ENCODE data around the gene ECHDC3.

Gene ECHDC3

GRCh38 chr10:11746883-11747539 lies 4.8 kb downstream of the ECHDC3 start:
- in situ Hi-C loops (cut with MboI; ENCODE audit: low sequenced_read_pairs): no loop called here

- in situ Hi-C loops (cut with MboI; ENCODE audit: low sequenced_read_pairs): no loop called here
Observed at GRCh38 chr10:11748866-11749265, 6.7 kb downstream of the ECHDC3 start.

- in situ Hi-C loops (cut with MboI; ENCODE audit: low sequenced_read_pairs): no loop called here
Observed at GRCh38 chr10:11750420-11750819, 8.2 kb downstream of the ECHDC3 start.

GRCh38 chr10:11754173-11754572 lies 12.0 kb downstream of the ECHDC3 start:
- in situ Hi-C loops (cut with MboI; ENCODE audit: low sequenced_read_pairs): no loop called here

GRCh38 chr10:11754620-11755019 lies 12.4 kb downstream of the ECHDC3 start:
- in situ Hi-C loops (cut with MboI; ENCODE audit: low sequenced_read_pairs): no loop called here

- in situ Hi-C loops (cut with MboI; ENCODE audit: low sequenced_read_pairs): no loop called here
Observed at GRCh38 chr10:11755512-11756263, 13.5 kb downstream of the ECHDC3 start.

- in situ Hi-C loops (cut with MboI; ENCODE audit: low sequenced_read_pairs): no loop called here
Observed at GRCh38 chr10:11756766-11757315, 14.7 kb downstream of the ECHDC3 start.

GRCh38 chr10:11757454-11757820 lies 15.3 kb downstream of the ECHDC3 start:
- in situ Hi-C loops (cut with MboI; ENCODE audit: low sequenced_read_pairs): no loop called here

- in situ Hi-C loops (cut with MboI; ENCODE audit: low sequenced_read_pairs): no loop called here
Observed at GRCh38 chr10:11757821-11758463, 15.8 kb downstream of the ECHDC3 start.

GRCh38 chr10:11758527-11759236 lies 16.5 kb downstream of the ECHDC3 start:
- in situ Hi-C loops (cut with MboI; ENCODE audit: low sequenced_read_pairs): no loop called here

GRCh38 chr10:11759347-11759746 lies 17.2 kb downstream of the ECHDC3 start:
- in situ Hi-C loops (cut with MboI; ENCODE audit: low sequenced_read_pairs): no loop called here

- in situ Hi-C loops (cut with MboI; ENCODE audit: low sequenced_read_pairs): no loop called here
Observed at GRCh38 chr10:11760151-11760550, 18.0 kb downstream of the ECHDC3 start.

- in situ Hi-C loops (cut with MboI; ENCODE audit: low sequenced_read_pairs): no loop called here
Observed at GRCh38 chr10:11760861-11761260, 18.7 kb downstream of the ECHDC3 start.

- in situ Hi-C loops (cut with MboI; ENCODE audit: low sequenced_read_pairs): no loop called here
Observed at GRCh38 chr10:11761431-11761830, 19.2 kb downstream of the ECHDC3 start.

- in situ Hi-C loops (cut with MboI; ENCODE audit: low sequenced_read_pairs): no loop called here
Observed at GRCh38 chr10:11762706-11763500, 20.7 kb downstream of the ECHDC3 start.

- in situ Hi-C loops (cut with MboI; ENCODE audit: low sequenced_read_pairs): no loop called here
Observed at GRCh38 chr10:11763501-11763861, 21.3 kb downstream of the ECHDC3 start.

GRCh38 chr10:11765141-11765540 lies 23.0 kb downstream of the ECHDC3 start:
- in situ Hi-C loops (cut with MboI; ENCODE audit: low sequenced_read_pairs): no loop called here

- in situ Hi-C loops (cut with MboI; ENCODE audit: low sequenced_read_pairs): no loop called here
Observed at GRCh38 chr10:11772575-11773288, 30.6 kb downstream of the ECHDC3 start.

- in situ Hi-C loops (cut with MboI; ENCODE audit: low sequenced_read_pairs): no loop called here
Observed at GRCh38 chr10:11773761-11774441, 31.7 kb downstream of the ECHDC3 start.
